ENCODE measurements around the gene PDS5B. TPM values are rescaled to one million over a fixed set of nuclear protein-coding genes. Genes with fewer than 3 reads are reported as not detected.
A peak's percentile ranks its signal among the peaks of the same experiment; 100 is the strongest.

Gene PDS5B, protein sequence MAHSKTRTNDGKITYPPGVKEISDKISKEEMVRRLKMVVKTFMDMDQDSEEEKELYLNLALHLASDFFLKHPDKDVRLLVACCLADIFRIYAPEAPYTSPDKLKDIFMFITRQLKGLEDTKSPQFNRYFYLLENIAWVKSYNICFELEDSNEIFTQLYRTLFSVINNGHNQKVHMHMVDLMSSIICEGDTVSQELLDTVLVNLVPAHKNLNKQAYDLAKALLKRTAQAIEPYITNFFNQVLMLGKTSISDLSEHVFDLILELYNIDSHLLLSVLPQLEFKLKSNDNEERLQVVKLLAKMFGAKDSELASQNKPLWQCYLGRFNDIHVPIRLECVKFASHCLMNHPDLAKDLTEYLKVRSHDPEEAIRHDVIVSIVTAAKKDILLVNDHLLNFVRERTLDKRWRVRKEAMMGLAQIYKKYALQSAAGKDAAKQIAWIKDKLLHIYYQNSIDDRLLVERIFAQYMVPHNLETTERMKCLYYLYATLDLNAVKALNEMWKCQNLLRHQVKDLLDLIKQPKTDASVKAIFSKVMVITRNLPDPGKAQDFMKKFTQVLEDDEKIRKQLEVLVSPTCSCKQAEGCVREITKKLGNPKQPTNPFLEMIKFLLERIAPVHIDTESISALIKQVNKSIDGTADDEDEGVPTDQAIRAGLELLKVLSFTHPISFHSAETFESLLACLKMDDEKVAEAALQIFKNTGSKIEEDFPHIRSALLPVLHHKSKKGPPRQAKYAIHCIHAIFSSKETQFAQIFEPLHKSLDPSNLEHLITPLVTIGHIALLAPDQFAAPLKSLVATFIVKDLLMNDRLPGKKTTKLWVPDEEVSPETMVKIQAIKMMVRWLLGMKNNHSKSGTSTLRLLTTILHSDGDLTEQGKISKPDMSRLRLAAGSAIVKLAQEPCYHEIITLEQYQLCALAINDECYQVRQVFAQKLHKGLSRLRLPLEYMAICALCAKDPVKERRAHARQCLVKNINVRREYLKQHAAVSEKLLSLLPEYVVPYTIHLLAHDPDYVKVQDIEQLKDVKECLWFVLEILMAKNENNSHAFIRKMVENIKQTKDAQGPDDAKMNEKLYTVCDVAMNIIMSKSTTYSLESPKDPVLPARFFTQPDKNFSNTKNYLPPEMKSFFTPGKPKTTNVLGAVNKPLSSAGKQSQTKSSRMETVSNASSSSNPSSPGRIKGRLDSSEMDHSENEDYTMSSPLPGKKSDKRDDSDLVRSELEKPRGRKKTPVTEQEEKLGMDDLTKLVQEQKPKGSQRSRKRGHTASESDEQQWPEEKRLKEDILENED (N-terminal part only)
- total RNA-seq, result 49.6 TPM
- long read RNA-seq, full-length matches to known transcripts, result 1 of 9 reads
- long read RNA-seq, partial matches to known transcripts, result 4 of 9 reads
- long read RNA-seq, other reads (novel, unspliced or antisense), result 4 of 9 reads

DNA sequence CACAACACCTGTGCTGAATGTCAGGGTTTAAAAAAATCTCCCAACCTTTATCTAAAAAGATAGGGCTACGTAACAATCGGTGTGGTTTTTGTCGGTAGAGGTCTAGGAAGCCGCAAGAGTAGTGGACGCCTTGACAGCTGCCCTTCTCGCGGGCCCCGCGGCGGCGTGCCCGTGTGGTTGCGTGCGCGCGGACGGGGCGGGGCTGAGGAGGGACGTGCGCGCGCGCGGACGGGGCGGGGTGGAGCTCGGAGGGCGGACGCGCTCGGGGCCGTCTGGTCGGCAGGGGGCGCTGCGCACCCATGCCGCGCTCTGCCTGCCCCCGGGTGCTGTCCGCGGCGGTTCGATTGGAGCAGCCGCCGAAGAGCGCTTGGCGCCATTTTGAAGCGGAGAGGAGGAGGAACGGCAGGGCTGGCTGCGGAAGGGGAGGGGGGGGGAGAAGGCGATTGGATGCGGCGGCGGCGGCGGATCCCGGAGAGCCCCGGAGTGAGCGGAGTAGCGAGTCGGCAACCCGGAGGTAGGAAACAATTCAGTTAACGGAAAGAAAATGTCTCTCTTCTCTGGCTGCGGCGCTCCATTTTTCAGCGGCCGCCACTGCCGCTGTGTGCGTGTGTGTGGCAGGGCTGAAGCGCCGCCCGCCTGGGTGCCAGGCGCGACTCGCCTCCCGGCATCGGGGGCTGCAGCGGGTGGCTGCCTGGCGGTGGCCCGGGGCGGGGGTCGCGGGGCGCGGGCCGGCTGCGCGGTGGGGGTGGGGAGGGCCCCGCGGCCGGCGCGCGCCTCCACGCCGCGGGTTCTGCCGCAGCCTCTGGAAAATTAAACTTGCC, at the start of gene PDS5B:
Gene PDS5B (plus strand): TSS at position 373 of the 821 bp plus-strand sequence. CDS start 62,321 bp downstream, outside the sequence.
- peak within 1 kb of the TSS; percentile 86 for H3K27ac ChIP-seq
- TF ChIP-seq, protein P1, sequence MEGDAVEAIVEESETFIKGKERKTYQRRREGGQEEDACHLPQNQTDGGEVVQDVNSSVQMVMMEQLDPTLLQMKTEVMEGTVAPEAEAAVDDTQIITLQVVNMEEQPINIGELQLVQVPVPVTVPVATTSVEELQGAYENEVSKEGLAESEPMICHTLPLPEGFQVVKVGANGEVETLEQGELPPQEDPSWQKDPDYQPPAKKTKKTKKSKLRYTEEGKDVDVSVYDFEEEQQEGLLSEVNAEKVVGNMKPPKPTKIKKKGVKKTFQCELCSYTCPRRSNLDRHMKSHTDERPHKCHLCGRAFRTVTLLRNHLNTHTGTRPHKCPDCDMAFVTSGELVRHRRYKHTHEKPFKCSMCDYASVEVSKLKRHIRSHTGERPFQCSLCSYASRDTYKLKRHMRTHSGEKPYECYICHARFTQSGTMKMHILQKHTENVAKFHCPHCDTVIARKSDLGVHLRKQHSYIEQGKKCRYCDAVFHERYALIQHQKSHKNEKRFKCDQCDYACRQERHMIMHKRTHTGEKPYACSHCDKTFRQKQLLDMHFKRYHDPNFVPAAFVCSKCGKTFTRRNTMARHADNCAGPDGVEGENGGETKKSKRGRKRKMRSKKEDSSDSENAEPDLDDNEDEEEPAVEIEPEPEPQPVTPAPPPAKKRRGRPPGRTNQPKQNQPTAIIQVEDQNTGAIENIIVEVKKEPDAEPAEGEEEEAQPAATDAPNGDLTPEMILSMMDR (IDR thresholded peaks at IDR 0.05), result peak; percentile 79
- intact Hi-C loops (cut with DNase I), result no loop called here

GRCh38 chr13:32537580-32538142, 48.6 kb upstream of the PDS5B start:
- intact Hi-C loops (cut with DNase I), result no loop called here
- peak; percentile 15 for ATAC-seq
- H3K4me1 ChIP-seq, result peaks cover 44% of the 10 kb centered on the region

More for the DNA sequence above, at the start of gene PDS5B:
- no peaks in the 10 kb centered on the region for H3K27me3 ChIP-seq
- DNase-seq (peak; percentile 97), ATAC-seq (peak; percentile 99)
- H3K4me3 ChIP-seq, result peak within 1 kb of the TSS; percentile 74
- H3K9me3 ChIP-seq, result no peaks in the 10 kb centered on the region
- H3K4me1 ChIP-seq, result peaks cover 20% of the 10 kb centered on the region
- no peaks in the 10 kb centered on the region for H3K36me3 ChIP-seq

DNA sequence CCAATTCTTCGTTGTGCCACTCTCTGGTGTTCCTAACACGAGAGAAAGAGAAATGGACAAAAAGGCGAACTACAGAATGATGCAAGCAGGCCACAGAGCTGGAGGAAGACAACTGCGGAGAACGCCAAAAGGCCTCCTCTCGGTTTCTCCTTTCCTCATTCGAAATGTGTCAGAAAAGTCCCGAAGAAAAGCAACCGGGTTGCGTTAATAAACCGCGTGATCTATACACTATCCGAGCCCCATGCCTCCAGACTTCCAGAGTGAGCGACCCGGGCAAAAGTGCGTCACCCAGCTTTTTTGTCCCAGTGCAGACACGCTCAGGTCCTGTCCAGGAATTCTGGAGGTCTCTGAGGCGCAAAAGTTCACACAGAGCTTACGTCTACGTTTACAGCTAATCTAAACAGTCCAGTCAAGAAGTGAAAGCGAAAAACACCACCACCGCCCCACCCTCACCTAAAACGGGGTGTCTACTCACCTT, 48.1 kb upstream of the PDS5B start:
- ATAC-seq (peak; percentile 75), DNase-seq (peak; percentile 71)
- TF ChIP-seq, protein P1 (IDR thresholded peaks at IDR 0.05), result no peak
- intact Hi-C loops (cut with DNase I), result no loop called here
- Histone ChIP-seq H3K27me3 (no peaks in the 10 kb centered on the region), H3K36me3 (peaks cover 32% of the 10 kb centered on the region), H3K27ac (peak overlapping the region; percentile 93), H3K4me1 (peaks cover 41% of the 10 kb centered on the region), H3K4me3 (peak overlapping the region; percentile 87), H3K9me3 (no peaks in the 10 kb centered on the region)

More at GRCh38 chr13:32537580-32538142, 48.6 kb upstream of the PDS5B start:
- DNase-seq, result peak; percentile 78
- TF ChIP-seq, protein P1 (IDR thresholded peaks at IDR 0.05), result no peak
- peaks cover 32% of the 10 kb centered on the region for H3K36me3 ChIP-seq
- H3K27me3 ChIP-seq, result no peaks in the 10 kb centered on the region
- H3K4me3 ChIP-seq, result peak overlapping the region; percentile 87
- H3K9me3 ChIP-seq, result no peaks in the 10 kb centered on the region
- peak overlapping the region; percentile 93 for H3K27ac ChIP-seq

DNA sequence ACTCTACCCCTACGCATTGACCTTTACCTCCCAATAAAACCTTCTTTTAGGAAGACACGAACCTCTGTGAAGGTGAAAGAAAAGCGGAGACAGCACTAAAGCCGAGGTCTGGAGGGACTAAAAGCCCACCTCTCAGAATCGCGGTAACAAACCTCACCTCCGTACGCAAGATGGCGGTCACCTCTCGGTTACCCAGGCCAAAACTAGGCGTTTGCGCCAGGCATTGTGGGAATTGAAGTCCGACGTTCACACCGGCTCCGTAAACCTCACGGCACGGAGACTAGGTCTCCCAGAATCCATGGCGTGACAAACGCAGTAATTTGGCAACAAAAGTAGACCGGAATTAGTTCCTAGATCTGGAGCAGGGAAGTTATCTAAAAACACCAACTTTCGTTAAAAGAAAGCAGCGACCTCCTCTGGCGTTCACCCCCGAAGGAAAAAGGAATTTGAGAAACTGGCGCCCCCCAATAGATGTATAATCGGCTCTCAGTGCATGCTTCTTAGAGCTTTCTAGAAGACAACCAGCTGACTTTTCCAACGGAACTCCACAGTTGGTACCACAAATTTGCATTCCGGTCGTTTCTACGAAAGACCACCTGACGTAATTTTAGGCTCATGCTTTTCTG, 47.5 kb upstream of the PDS5B start, which contains the start of gene N4BP2L2:
Gene N4BP2L2 (minus strand): TSS at position 175 of the 626 bp plus-strand sequence. CDS start 1,768 bp downstream, outside the sequence.
- no peaks in the 10 kb centered on the region for H3K27me3 ChIP-seq
- peak; percentile 99 for ATAC-seq
- intact Hi-C loops (cut with DNase I), result no loop called here
- H3K4me3 ChIP-seq, result peak within 1 kb of the TSS; percentile 87
- DNase-seq, result peak; percentile 94
- H3K9me3 ChIP-seq, result no peaks in the 10 kb centered on the region
- peaks cover 28% of the 10 kb centered on the region for H3K36me3 ChIP-seq
- TF ChIP-seq, protein P1 (IDR thresholded peaks at IDR 0.05), result peak; percentile 38
- peaks cover 38% of the 10 kb centered on the region for H3K4me1 ChIP-seq
- H3K27ac ChIP-seq, result peak within 1 kb of the TSS; percentile 93

Measured in upper lobe of right lung (tissue), 1 donor.